Tibial nerve (tissue), 4 donors: Measurements from ENCODE around the gene DGCR2. TPM values are rescaled to one million over a fixed set of nuclear protein-coding genes. Genes with fewer than 3 reads are reported as not detected.
"Not testable (repeated sequence)": the region's sequence is repeated elsewhere in the genome, so short reads cannot be mapped to it uniquely, and the experiment has no call there.

Experiments used
- DNase-seq, 2 donors: peaks; one replicate each; pipeline ENCODE4 v3.0.0-alpha.2; 2019; ENCODE audit warnings: low spot score in 2 of 2
- H3K27ac ChIP-seq, 4 donors: fragments of 200-600 bp; sonication (generic) in 3 of 4; one replicate each; pipeline ENCODE4 v1.5.1; 2017 to 2019; ENCODE audit warnings: mild to moderate bottlenecking in 1 of 4
- H3K27me3 ChIP-seq, 2 donors: fragments of 200-600 bp; sonication (generic) in 1 of 2; one replicate each; pipeline versions ENCODE4 v1.5.1 to v1.6.0; 2017 to 2019
- H3K36me3 ChIP-seq, 3 donors: fragments of 200-600 bp; sonication (generic); one replicate each; pipeline ENCODE4 v1.5.1; 2018 to 2019
- H3K4me1 ChIP-seq, 4 donors: fragments of 200-600 bp; sonication (generic) in 3 of 4; one replicate each; pipeline ENCODE4 v1.5.1; 2017 to 2019
- H3K4me3 ChIP-seq, 4 donors: fragments of 200-600 bp; sonication (generic) in 3 of 4; one replicate each; pipeline ENCODE4 v1.5.1; 2017 to 2019; ENCODE audit warnings: mild to moderate bottlenecking in 1 of 4, moderate library complexity in 1 of 4
- H3K9me3 ChIP-seq, 4 donors: fragments of 200-600 bp; sonication (generic) in 3 of 4; one replicate each; pipeline ENCODE4 v1.5.1; 2017 to 2019
- EP300 ChIP-seq, 2 donors: sonication (generic); formaldehyde crosslinking; IDR thresholded peaks; one replicate each; pipeline ENCODE4 v1.6.1; 2017; ENCODE audit warnings: antibody characterized with exemption in 2 of 2, mild to moderate bottlenecking in 1 of 2
- POLR2A ChIP-seq, 2 donors: fragments of 450-650 bp; IDR thresholded peaks; one replicate each; pipeline ENCODE4 v1.6.1; 2017; ENCODE audit warnings: antibody characterized with exemption in 2 of 2, mild to moderate bottlenecking in 2 of 2, moderate library complexity in 2 of 2
- WGBS, 2 donors: methylation state at CpG; one replicate each; pipeline ENCODE4 v1.1.5; 2018; 5-methylcytosine and 5-hydroxymethylcytosine counted together
- total RNA-seq, 4 donors: library from RNA; depleted of rRNA; stranded (reverse); fragments of >200 nt; gene quantifications; one replicate each; pipeline ENCODE4 v1.1.0, GENCODE V29; 2016
- TF ChIP-seq, protein P1 (sequence below), 5 experiments: fragments of 200-600 bp in 3 of 5; fragments of 450-650 bp in 2 of 5; sonication (generic) in 3 of 5; IDR thresholded peaks; one replicate each; pipeline ENCODE4 v1.5.1; 2016 to 2019; ENCODE audit warnings: antibody characterized with exemption in 5 of 5, mild to moderate bottlenecking in 3 of 5, moderate library complexity in 2 of 5

Gene DGCR2
- total RNA-seq, 4 donors from 2014 or later = 57.6 to 68.0 (median 58.9) TPM

DNA sequence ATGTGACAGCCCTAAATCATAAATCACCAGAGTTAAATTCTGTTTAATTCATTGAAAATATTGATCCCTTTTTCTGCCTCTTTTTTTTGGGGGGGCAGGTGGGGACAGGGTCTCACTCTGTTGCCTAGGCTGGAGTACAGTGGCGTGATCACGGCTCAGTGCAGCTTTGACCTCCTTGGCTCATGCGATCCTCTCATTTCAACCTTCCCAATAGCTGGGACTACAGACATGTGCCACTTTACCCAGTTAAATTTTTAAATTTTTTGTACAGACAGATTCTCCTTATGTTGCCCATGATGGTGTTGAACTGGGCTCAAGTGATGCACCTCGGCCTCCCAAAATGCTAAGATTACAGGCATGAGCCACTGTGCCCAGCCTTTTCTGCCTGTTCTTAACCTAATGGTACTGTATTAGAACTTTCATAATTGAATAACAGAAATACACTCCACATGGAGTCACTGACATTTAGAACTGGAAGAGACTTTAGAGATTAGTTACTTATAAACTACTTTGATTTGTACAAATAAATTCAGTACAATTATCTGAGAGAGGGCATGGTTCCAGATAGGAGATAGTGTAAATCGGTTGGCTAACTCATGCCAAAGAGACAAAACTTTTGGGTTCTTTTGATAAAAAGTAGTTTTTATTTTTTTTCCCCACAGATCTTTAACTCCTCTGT lies 109.8 kb downstream of the DGCR2 start:
- H3K36me3 ChIP-seq = no peaks in the 10 kb centered on the region
- no peak for DNase-seq
- no peak overlapping the region for H3K4me3 ChIP-seq
- 83 to 86% methylated on average over 5 of the region's 5 CpGs for WGBS, 2 donors
- H3K9me3 ChIP-seq = no peaks in the 10 kb centered on the region
- H3K27me3 ChIP-seq = no peaks in the 10 kb centered on the region
- H3K27ac ChIP-seq = no peak overlapping the region
- TF ChIP-seq, protein P1, sequence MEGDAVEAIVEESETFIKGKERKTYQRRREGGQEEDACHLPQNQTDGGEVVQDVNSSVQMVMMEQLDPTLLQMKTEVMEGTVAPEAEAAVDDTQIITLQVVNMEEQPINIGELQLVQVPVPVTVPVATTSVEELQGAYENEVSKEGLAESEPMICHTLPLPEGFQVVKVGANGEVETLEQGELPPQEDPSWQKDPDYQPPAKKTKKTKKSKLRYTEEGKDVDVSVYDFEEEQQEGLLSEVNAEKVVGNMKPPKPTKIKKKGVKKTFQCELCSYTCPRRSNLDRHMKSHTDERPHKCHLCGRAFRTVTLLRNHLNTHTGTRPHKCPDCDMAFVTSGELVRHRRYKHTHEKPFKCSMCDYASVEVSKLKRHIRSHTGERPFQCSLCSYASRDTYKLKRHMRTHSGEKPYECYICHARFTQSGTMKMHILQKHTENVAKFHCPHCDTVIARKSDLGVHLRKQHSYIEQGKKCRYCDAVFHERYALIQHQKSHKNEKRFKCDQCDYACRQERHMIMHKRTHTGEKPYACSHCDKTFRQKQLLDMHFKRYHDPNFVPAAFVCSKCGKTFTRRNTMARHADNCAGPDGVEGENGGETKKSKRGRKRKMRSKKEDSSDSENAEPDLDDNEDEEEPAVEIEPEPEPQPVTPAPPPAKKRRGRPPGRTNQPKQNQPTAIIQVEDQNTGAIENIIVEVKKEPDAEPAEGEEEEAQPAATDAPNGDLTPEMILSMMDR (IDR thresholded peaks at IDR 0.05) = no peak
- TF ChIP-seq POLR2A (IDR thresholded peaks at IDR 0.05) (no peak), EP300 (IDR thresholded peaks at IDR 0.05) (no peak)
- H3K4me1 ChIP-seq = no peaks in the 10 kb centered on the region

DNA sequence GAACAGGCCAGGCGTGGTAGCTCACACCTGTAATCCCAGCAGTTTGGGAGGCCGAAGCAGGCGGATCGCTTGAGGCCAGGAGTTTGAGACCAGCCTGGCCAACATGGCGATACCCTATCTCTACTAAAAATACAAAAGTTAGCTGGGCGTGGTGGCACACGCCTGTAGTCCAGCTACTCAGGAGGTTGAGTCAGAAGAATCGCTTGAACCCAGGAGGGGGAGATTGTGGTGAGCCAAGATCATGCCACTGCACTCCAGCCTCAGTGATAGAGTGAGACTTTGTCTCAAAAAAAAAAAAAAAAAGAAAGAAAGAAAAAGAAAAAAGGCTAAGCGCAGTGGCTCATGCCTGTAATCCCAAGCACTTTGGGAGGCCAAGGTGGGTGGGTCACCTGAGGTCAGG lies 110.6 kb downstream of the DGCR2 start:
- H3K9me3 ChIP-seq, H3K27ac ChIP-seq, H3K4me3 ChIP-seq, H3K27me3 ChIP-seq, H3K4me1 ChIP-seq, H3K36me3 ChIP-seq, DNase-seq: not testable (repeated sequence)
- 93 to 96% methylated on average over 9 of the region's 9 CpGs for WGBS, 2 donors

DNA sequence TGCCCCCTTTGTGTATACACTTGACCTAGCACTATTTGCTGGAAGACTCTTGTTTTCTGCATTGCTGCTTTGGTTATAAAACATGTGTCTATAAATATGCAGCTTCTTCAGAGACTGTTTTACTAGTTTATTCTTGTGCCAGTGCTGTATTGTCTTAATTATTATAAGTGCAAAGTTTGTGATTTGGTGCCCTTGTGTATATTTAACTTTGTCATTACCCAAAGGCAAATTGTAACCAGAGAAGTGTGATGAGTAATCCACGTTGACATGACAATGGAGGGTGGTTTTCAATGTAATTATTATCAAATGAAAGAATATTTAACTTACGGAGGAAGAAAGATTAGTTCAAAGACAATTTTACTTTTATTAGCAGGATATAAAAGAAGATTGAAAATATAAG lies 111.1 kb downstream of the DGCR2 start:
- Histone ChIP-seq H3K4me1 (no peaks in the 10 kb centered on the region), H3K9me3 (no peaks in the 10 kb centered on the region), H3K4me3 (no peak overlapping the region), H3K27me3 (no peaks in the 10 kb centered on the region), H3K36me3 (no peaks in the 10 kb centered on the region), H3K27ac (no peak overlapping the region)
- 64 to 67% methylated on average over 2 of the region's 2 CpGs for WGBS, 2 donors
- TF ChIP-seq EP300 (IDR thresholded peaks at IDR 0.05) (no peak), POLR2A (IDR thresholded peaks at IDR 0.05) (no peak)
- TF ChIP-seq, protein P1 (IDR thresholded peaks at IDR 0.05) = no peak
- no peak for DNase-seq

DNA sequence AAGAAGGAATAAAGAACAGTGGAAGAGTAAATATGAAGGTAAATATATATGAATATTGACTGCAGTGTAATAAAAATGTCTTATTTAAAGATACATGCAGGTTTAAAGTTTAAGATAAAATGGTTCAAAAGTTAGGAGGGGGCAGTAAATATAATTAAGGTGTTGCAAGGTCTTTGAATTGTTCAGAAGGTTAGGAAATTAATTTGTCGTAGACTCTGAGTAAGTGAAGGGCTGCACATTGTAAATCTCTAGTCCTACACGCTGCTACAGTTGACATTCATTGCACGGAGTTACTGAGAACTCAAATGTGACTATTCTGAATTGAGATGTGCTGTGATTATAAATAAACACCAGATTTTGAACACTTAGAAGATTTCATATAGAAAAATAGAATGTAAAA lies 116.3 kb downstream of the DGCR2 start:
- TF ChIP-seq, protein P1 (IDR thresholded peaks at IDR 0.05) = no peak
- no peak for TF ChIP-seq POLR2A (IDR thresholded peaks at IDR 0.05)
- no peak for TF ChIP-seq EP300 (IDR thresholded peaks at IDR 0.05)
- Histone ChIP-seq H3K4me3 (no peak overlapping the region), H3K27ac (no peak overlapping the region), H3K4me1 (no peaks in the 10 kb centered on the region), H3K9me3 (peaks cover 0 to 3% (median 0%) of the 10 kb centered on the region in 4 donors), H3K36me3 (no peaks in the 10 kb centered on the region), H3K27me3 (peaks cover 0 to 8% of the 10 kb centered on the region in 2 donors)
- 74 to 76% methylated on average over 3 of the region's 3 CpGs for WGBS, 2 donors
- no peak for DNase-seq

DNA sequence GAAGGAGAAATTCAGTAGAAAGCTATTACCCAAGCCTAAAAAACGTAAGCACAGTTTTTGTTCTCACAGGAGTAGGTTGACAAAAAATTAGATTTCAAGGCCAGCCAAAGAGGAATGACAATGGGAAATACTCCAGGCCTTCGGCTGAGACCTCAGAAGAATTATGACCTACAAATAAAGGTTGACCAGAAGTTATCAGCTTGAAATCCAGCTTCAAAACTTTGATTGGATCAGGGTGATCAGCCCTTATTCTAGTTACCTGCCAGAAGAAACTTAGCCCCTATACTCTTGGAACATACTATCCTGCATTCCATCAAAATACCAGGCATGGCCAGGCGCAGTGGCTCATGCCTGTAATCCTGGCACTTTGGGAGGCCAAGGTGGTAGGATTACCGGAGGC lies 117.7 kb downstream of the DGCR2 start:
- H3K27me3 ChIP-seq = peaks cover 0 to 8% of the 10 kb centered on the region in 2 donors
- 84 to 88% methylated on average over 4 of the region's 4 CpGs for WGBS, 2 donors
- no peaks in the 10 kb centered on the region for H3K36me3 ChIP-seq
- no peak overlapping the region for H3K4me3 ChIP-seq
- no peak for DNase-seq
- H3K4me1 ChIP-seq = no peaks in the 10 kb centered on the region
- peaks cover 0 to 3% (median 0%) of the 10 kb centered on the region in 4 donors for H3K9me3 ChIP-seq
- TF ChIP-seq, protein P1 (IDR thresholded peaks at IDR 0.05) = no peak
- no peak for TF ChIP-seq EP300 (IDR thresholded peaks at IDR 0.05)
- no peak for TF ChIP-seq POLR2A (IDR thresholded peaks at IDR 0.05)
- no peak overlapping the region for H3K27ac ChIP-seq
